Ovary (tissue), 9 donors: ENCODE results near the gene FIZ1. TPM values are rescaled to one million over a fixed set of nuclear protein-coding genes. Genes with fewer than 3 reads are reported as not detected.

Experiments
- DNase-seq, 5 donors: peaks; one replicate each; pipeline ENCODE4 v3.0.0-alpha.2; 2019 to 2020
- H3K27ac ChIP-seq, 2 donors: fragments of 200-600 bp; one replicate each; pipeline versions ENCODE4 v1.5.1 to v1.8.0; 2019 to 2022
- H3K27me3 ChIP-seq: fragments of 200-600 bp; one replicate; pipeline ENCODE4 v1.8.0; 2022
- H3K36me3 ChIP-seq: fragments of 200-600 bp; sonication (generic); one replicate; pipeline ENCODE4 v1.5.1; 2019
- H3K4me1 ChIP-seq: one replicate; pipeline ENCODE4 v1.8.1; 2013; ENCODE audit warnings: mild to moderate bottlenecking, moderate library complexity; ENCODE audit not compliant: insufficient read depth
- H3K4me3 ChIP-seq: fragments of 200-600 bp; sonication (generic); one replicate; pipeline ENCODE4 v1.5.1; 2017
- H3K9me3 ChIP-seq, 2 donors: fragments of 200-600 bp in 1 of 2; sonication (generic) in 1 of 2; one replicate each; pipeline versions ENCODE4 v1.5.1 to v1.8.1; 2013 to 2019; ENCODE audit warnings: mild to moderate bottlenecking in 1 of 2, moderate library complexity in 1 of 2
- CTCF ChIP-seq, 3 donors: fragments of 450-650 bp in 2 of 3; fragments of 200-600 bp in 1 of 3; IDR thresholded peaks; one replicate each; pipeline versions ENCODE4 v1.5.1 to v1.8.0; 2016 to 2022; ENCODE audit warnings: antibody characterized with exemption in 3 of 3, mild to moderate bottlenecking in 1 of 3
- EP300 ChIP-seq: sonication (generic); formaldehyde crosslinking; IDR thresholded peaks from one replicate; pipeline ENCODE4 v1.6.1; 2017; ENCODE audit warnings: antibody characterized with exemption
- POLR2A ChIP-seq: fragments of 450-650 bp; IDR thresholded peaks from one replicate; pipeline ENCODE4 v1.6.1; 2017; ENCODE audit warnings: antibody characterized with exemption, mild to moderate bottlenecking, moderate library complexity
- WGBS, 3 donors: extraction: QIAGEN DNeasy Blood & Tissue Kit in 1 of 3; methylation state at CpG; one replicate each; pipeline versions ENCODE4 v1.1.5 to v1.1.7; 2013 to 2017; 5-methylcytosine and 5-hydroxymethylcytosine counted together
- intact Hi-C, 4 donors: fragments of 100-400 bp; cut with DNase I; formaldehyde crosslinking; loops; one replicate each; pipeline versions ENCODE4 v1.11.0 to v1.15.1; 2022 to 2023
- polyA plus RNA-seq, 2 donors: library from polyadenylated mRNA; stranded (reverse); fragments of 200-250 nt in 1 of 2; fragments of 350-450 nt in 1 of 2; fragmentation: Illumina TruSeq in 1 of 2; extraction: RNeasy Lipid Tissue Mini Kit (QIAGEN cat#74804) in 1 of 2; gene quantifications; one replicate each; pipeline ENCODE4 v1.2.3, GENCODE V29; 2013 to 2014
- total RNA-seq, 7 donors: library from RNA; depleted of rRNA in 2 of 7; stranded (reverse); fragments of >200 nt in 2 of 7; fragmentation: NEBNext Ultra II Directional in 3 of 7; extraction: Animal tissue kit (Norgen Biotek cat#: 25700) in 3 of 7; gene quantifications; one replicate each; pipeline versions ENCODE4 v1.1.0 to v1.2.4, GENCODE V29; 2016 to 2023
- donor health status: DM: no; HTN: no; CAD: no; lungs with moderate emphysema.
- donor health status: DM: no; HTN: no; CAD: no.
- donor health status: Bipolar disorder and iron deficiency.
- donor health status: DM: yes; HTN: yes; CAD: no.
- donor health status: DM: no; HTN: no; CAD: no.
- donor health status: DM: yes; HTN: yes; CAD: no.

FIZ1 gene
- total and polyA plus RNA-seq, 9 donors, result 3.6 to 22.7 (median 13.4) TPM

GRCh38 chr19:55544776-55545439, 54.4 kb downstream of the FIZ1 start:
- TF ChIP-seq POLR2A (no peak), CTCF (IDR thresholded peaks at IDR 0.05) (no peak), EP300 (no peak)
- intact Hi-C loops, result no loop called here
- Histone ChIP-seq H3K4me3 (no peak overlapping the region), H3K9me3 (no peaks in the 10 kb centered on the region), H3K36me3 (no peaks in the 10 kb centered on the region), H3K4me1 (no peaks in the 10 kb centered on the region), H3K27ac (no peak overlapping the region), H3K27me3 (no peaks in the 10 kb centered on the region)
- 56 to 64% (median 59%) methylated on average over 19 to 23 of the region's 23 CpGs for WGBS, 3 donors
- no peak for DNase-seq

GRCh38 chr19:55544014-55544413, 55.3 kb downstream of the FIZ1 start:
- Histone ChIP-seq H3K27ac (no peak overlapping the region), H3K36me3 (no peaks in the 10 kb centered on the region), H3K4me3 (no peak overlapping the region), H3K9me3 (no peaks in the 10 kb centered on the region), H3K4me1 (no peaks in the 10 kb centered on the region), H3K27me3 (no peaks in the 10 kb centered on the region)
- no peak for DNase-seq
- intact Hi-C loops, result no loop called here
- no peak for TF ChIP-seq CTCF (IDR thresholded peaks at IDR 0.05)
- TF ChIP-seq EP300, result no peak
- no peak for TF ChIP-seq POLR2A
- 78 to 82% (median 79%) methylated on average over 15 of the region's 15 CpGs for WGBS, 3 donors

GRCh38 chr19:55543567-55543966, 55.8 kb downstream of the FIZ1 start:
- H3K27ac ChIP-seq, result no peak overlapping the region
- WGBS, 3 donors, result 71 to 72% (median 71%) methylated on average over 5 of the region's 5 CpGs
- no peaks in the 10 kb centered on the region for H3K27me3 ChIP-seq
- no peak for TF ChIP-seq CTCF (IDR thresholded peaks at IDR 0.05)
- TF ChIP-seq EP300, result no peak
- TF ChIP-seq POLR2A, result no peak
- no peaks in the 10 kb centered on the region for H3K36me3 ChIP-seq
- intact Hi-C loops, result no loop called here
- no peak overlapping the region for H3K4me3 ChIP-seq
- no peak for DNase-seq
- H3K4me1 ChIP-seq, result no peaks in the 10 kb centered on the region
- H3K9me3 ChIP-seq, result no peaks in the 10 kb centered on the region

GRCh38 chr19:55542292-55542855, 56.9 kb downstream of the FIZ1 start:
- no peak for DNase-seq
- Histone ChIP-seq H3K27ac (no peak overlapping the region), H3K4me3 (no peak overlapping the region), H3K4me1 (no peaks in the 10 kb centered on the region), H3K9me3 (no peaks in the 10 kb centered on the region), H3K36me3 (no peaks in the 10 kb centered on the region), H3K27me3 (no peaks in the 10 kb centered on the region)
- TF ChIP-seq EP300, result no peak
- TF ChIP-seq POLR2A, result no peak
- no peak for TF ChIP-seq CTCF (IDR thresholded peaks at IDR 0.05)
- 89 to 91% (median 89%) methylated on average over 7 of the region's 7 CpGs for WGBS, 3 donors
- intact Hi-C loops, result no loop called here

Other genes starting within 250 kb of the FIZ1 start
- 1 to 10 TPM in 1 of 7 donors, under 1 TPM in 5, not detected in 1; 0.20 to 1.5 (median 0.46) TPM for gene COX6B2, start 244.8 kb downstream of the FIZ1 start, total RNA-seq
- gene COX6B2, start 244.8 kb downstream of the FIZ1 start, polyA plus RNA-seq, result under 1 TPM in 1 of 2 donors, not detected in 1; 0.10 TPM
- not detected for gene GARIN5B, start 236.3 kb downstream of the FIZ1 start, total RNA-seq
- gene GARIN5B, start 236.3 kb downstream of the FIZ1 start, polyA plus RNA-seq, result not detected
- 1 to 10 TPM in 1 of 7 donors, under 1 TPM in 1, not detected in 5; 0.11 to 1.3 TPM for gene IL11, start 229.1 kb downstream of the FIZ1 start, total RNA-seq
- gene IL11, start 229.1 kb downstream of the FIZ1 start, polyA plus RNA-seq, result under 1 TPM in 1 of 2 donors, not detected in 1; 0.08 TPM
- gene TMEM190, start 222.7 kb downstream of the FIZ1 start, total RNA-seq, result 10 to 100 TPM in 1 of 7 donors, 1 to 10 TPM in 3, under 1 TPM in 1, not detected in 2; 0.72 to 45.1 (median 2.5) TPM
- not detected for gene TMEM190, start 222.7 kb downstream of the FIZ1 start, polyA plus RNA-seq
- 10 to 100 TPM in 1 of 7 donors, 1 to 10 TPM in 5, under 1 TPM in 1; 0.93 to 31.2 (median 2.5) TPM for gene TMEM238, start 215.2 kb downstream of the FIZ1 start, total RNA-seq
- gene TMEM238, start 215.2 kb downstream of the FIZ1 start, polyA plus RNA-seq, result under 1 TPM in 1 of 2 donors, not detected in 1; 0.10 TPM
- gene RPL28, start 213.6 kb downstream of the FIZ1 start, total RNA-seq, result 1,000 to 10,000 TPM in 5 of 7 donors, 100 to 1,000 TPM in 2; 604 to 2,543 (median 2,257) TPM
- gene RPL28, start 213.6 kb downstream of the FIZ1 start, polyA plus RNA-seq, result 1,000 to 10,000 TPM in 1 of 2 donors, 100 to 1,000 TPM in 1; 391 to 2,645 TPM
- gene UBE2S, start 191.7 kb downstream of the FIZ1 start, total RNA-seq, result 10 to 100 TPM; 10.0 to 30.1 (median 17.9) TPM
- gene UBE2S, start 191.7 kb downstream of the FIZ1 start, polyA plus RNA-seq, result 1 to 10 TPM; 3.2 to 8.2 TPM
- not detected for gene SHISA7, start 156.2 kb downstream of the FIZ1 start, total RNA-seq
- gene SHISA7, start 156.2 kb downstream of the FIZ1 start, polyA plus RNA-seq, result not detected
- 10 to 100 TPM; 21.8 to 39.2 (median 31.7) TPM for gene ISOC2, start 137.9 kb downstream of the FIZ1 start, total RNA-seq
- 10 to 100 TPM in 1 of 2 donors, 1 to 10 TPM in 1; 1.4 to 39.4 TPM for gene ISOC2, start 137.9 kb downstream of the FIZ1 start, polyA plus RNA-seq
- not detected for gene C19orf85, start 134.8 kb downstream of the FIZ1 start, total RNA-seq
- gene C19orf85, start 134.8 kb downstream of the FIZ1 start, polyA plus RNA-seq, result not detected
- 10 to 100 TPM in 2 of 7 donors, 1 to 10 TPM in 5; 3.8 to 18.4 (median 8.7) TPM for gene ZNF628, start 122.9 kb downstream of the FIZ1 start, total RNA-seq
- gene ZNF628, start 122.9 kb downstream of the FIZ1 start, polyA plus RNA-seq, result 1 to 10 TPM in 1 of 2 donors, not detected in 1; 8.7 TPM
- gene NAT14, start 114.3 kb downstream of the FIZ1 start, total RNA-seq, result 10 to 100 TPM in 6 of 7 donors, 1 to 10 TPM in 1; 9.2 to 40.4 (median 35.8) TPM
- gene NAT14, start 114.3 kb downstream of the FIZ1 start, polyA plus RNA-seq, result 10 to 100 TPM in 1 of 2 donors, 1 to 10 TPM in 1; 3.2 to 23.5 TPM
- 10 to 100 TPM in 6 of 7 donors, 1 to 10 TPM in 1; 5.7 to 29.7 (median 21.1) TPM for gene SSC5D, start 111.1 kb downstream of the FIZ1 start, total RNA-seq
- gene SSC5D, start 111.1 kb downstream of the FIZ1 start, polyA plus RNA-seq, result 10 to 100 TPM; 10.1 to 11.4 TPM
- 1 to 10 TPM in 1 of 7 donors, under 1 TPM in 1, not detected in 5; 0.20 to 1.0 TPM for gene SBK2, start 62.4 kb downstream of the FIZ1 start, total RNA-seq
- gene SBK2, start 62.4 kb downstream of the FIZ1 start, polyA plus RNA-seq, result not detected
- gene SBK3, start 54.0 kb downstream of the FIZ1 start, total RNA-seq, result under 1 TPM in 4 of 7 donors, not detected in 3; 0.17 to 0.34 (median 0.26) TPM
- gene SBK3, start 54.0 kb downstream of the FIZ1 start, polyA plus RNA-seq, result not detected
- gene ZNF579, start 18.7 kb downstream of the FIZ1 start, total RNA-seq, result 10 to 100 TPM in 5 of 7 donors, 1 to 10 TPM in 2; 2.7 to 24.4 (median 16.8) TPM
- 10 to 100 TPM in 1 of 2 donors, 1 to 10 TPM in 1; 5.6 to 10.5 TPM for gene ZNF579, start 18.7 kb downstream of the FIZ1 start, polyA plus RNA-seq
- gene ZNF524, start 771 bp upstream of the FIZ1 start, total RNA-seq, result 10 to 100 TPM; 13.7 to 22.3 (median 17.8) TPM
- gene ZNF524, start 771 bp upstream of the FIZ1 start, polyA plus RNA-seq, result 10 to 100 TPM in 1 of 2 donors, under 1 TPM in 1; 0.15 to 28.0 TPM
- 10 to 100 TPM in 5 of 7 donors, 1 to 10 TPM in 2; 4.0 to 20.9 (median 17.6) TPM for gene ZNF865, start 6.1 kb upstream of the FIZ1 start, total RNA-seq
- gene ZNF865, start 6.1 kb upstream of the FIZ1 start, polyA plus RNA-seq, result 10 to 100 TPM in 1 of 2 donors, under 1 TPM in 1; 0.42 to 10.5 TPM
- 10 to 100 TPM in 4 of 7 donors, 1 to 10 TPM in 3; 6.5 to 16.9 (median 11.7) TPM for gene ZNF784, start 25.0 kb upstream of the FIZ1 start, total RNA-seq
- 10 to 100 TPM in 1 of 2 donors, 1 to 10 TPM in 1; 6.0 to 12.3 TPM for gene ZNF784, start 25.0 kb upstream of the FIZ1 start, polyA plus RNA-seq
- 10 to 100 TPM; 24.9 to 70.6 (median 65.3) TPM for gene ZNF580, start 41.5 kb upstream of the FIZ1 start, total RNA-seq
- gene ZNF580, start 41.5 kb upstream of the FIZ1 start, polyA plus RNA-seq, result 10 to 100 TPM; 14.5 to 37.3 TPM
- gene ZNF581, start 44.1 kb upstream of the FIZ1 start, total RNA-seq, result 10 to 100 TPM; 21.9 to 40.2 (median 34.0) TPM
- 10 to 100 TPM; 11.2 to 37.0 TPM for gene ZNF581, start 44.1 kb upstream of the FIZ1 start, polyA plus RNA-seq
- gene CCDC106, start 48.7 kb upstream of the FIZ1 start, total RNA-seq, result 10 to 100 TPM; 10.6 to 20.2 (median 14.7) TPM
- 10 to 100 TPM in 1 of 2 donors, 1 to 10 TPM in 1; 3.1 to 13.5 TPM for gene CCDC106, start 48.7 kb upstream of the FIZ1 start, polyA plus RNA-seq
- 100 to 1,000 TPM in 6 of 7 donors, 10 to 100 TPM in 1; 76.9 to 183 (median 158) TPM for gene U2AF2, start 55.5 kb upstream of the FIZ1 start, total RNA-seq
- 100 to 1,000 TPM in 1 of 2 donors, 10 to 100 TPM in 1; 27.3 to 135 TPM for gene U2AF2, start 55.5 kb upstream of the FIZ1 start, polyA plus RNA-seq
- gene EPN1, start 75.7 kb upstream of the FIZ1 start, total RNA-seq, result 100 to 1,000 TPM in 5 of 7 donors, 10 to 100 TPM in 2; 53.4 to 187 (median 142) TPM
- 100 to 1,000 TPM in 1 of 2 donors, 10 to 100 TPM in 1; 11.0 to 106 TPM for gene EPN1, start 75.7 kb upstream of the FIZ1 start, polyA plus RNA-seq
- not detected for gene NLRP9, start 138.9 kb upstream of the FIZ1 start, total RNA-seq
- gene NLRP9, start 138.9 kb upstream of the FIZ1 start, polyA plus RNA-seq, result under 1 TPM; 0.17 to 0.80 TPM
- not detected for gene RFPL4A, start 159.6 kb upstream of the FIZ1 start, total RNA-seq
- not detected for gene RFPL4A, start 159.6 kb upstream of the FIZ1 start, polyA plus RNA-seq
- under 1 TPM in 1 of 7 donors, not detected in 6; 0.54 TPM for gene RFPL4AL1, start 169.6 kb upstream of the FIZ1 start, total RNA-seq
- not detected for gene RFPL4AL1, start 169.6 kb upstream of the FIZ1 start, polyA plus RNA-seq
- under 1 TPM in 6 of 7 donors, not detected in 1; 0.08 to 0.62 (median 0.42) TPM for gene NLRP11, start 232.5 kb upstream of the FIZ1 start, total RNA-seq
- under 1 TPM; 0.13 to 0.51 TPM for gene NLRP11, start 232.5 kb upstream of the FIZ1 start, polyA plus RNA-seq
- gene NLRP4, start 237.0 kb upstream of the FIZ1 start, total RNA-seq, result not detected
- 1 to 10 TPM in 1 of 2 donors, under 1 TPM in 1; 0.37 to 1.5 TPM for gene NLRP4, start 237.0 kb upstream of the FIZ1 start, polyA plus RNA-seq